DND-41 (cell line): Measurements from ENCODE around the gene FAM222A.

ENCODE experiments used
- EZH2 ChIP-seq: IDR thresholded peaks from 3 replicates; pipeline ENCODE4 v1.6.1; 2012; ENCODE audit warnings: borderline replicate concordance, low read depth, mild to moderate bottlenecking, moderate library complexity, low read length, inconsistent platforms; ENCODE audit not compliant: severe bottlenecking
- TF ChIP-seq, protein P1 (sequence below): IDR thresholded peaks from 2 replicates; pipeline ENCODE4 v1.5.1; 2012; ENCODE audit warnings: borderline replicate concordance, low read length, moderate library complexity, mild to moderate bottlenecking; ENCODE audit not compliant: poor library complexity, severe bottlenecking; ENCODE audit errors: extremely low read depth

DNA sequence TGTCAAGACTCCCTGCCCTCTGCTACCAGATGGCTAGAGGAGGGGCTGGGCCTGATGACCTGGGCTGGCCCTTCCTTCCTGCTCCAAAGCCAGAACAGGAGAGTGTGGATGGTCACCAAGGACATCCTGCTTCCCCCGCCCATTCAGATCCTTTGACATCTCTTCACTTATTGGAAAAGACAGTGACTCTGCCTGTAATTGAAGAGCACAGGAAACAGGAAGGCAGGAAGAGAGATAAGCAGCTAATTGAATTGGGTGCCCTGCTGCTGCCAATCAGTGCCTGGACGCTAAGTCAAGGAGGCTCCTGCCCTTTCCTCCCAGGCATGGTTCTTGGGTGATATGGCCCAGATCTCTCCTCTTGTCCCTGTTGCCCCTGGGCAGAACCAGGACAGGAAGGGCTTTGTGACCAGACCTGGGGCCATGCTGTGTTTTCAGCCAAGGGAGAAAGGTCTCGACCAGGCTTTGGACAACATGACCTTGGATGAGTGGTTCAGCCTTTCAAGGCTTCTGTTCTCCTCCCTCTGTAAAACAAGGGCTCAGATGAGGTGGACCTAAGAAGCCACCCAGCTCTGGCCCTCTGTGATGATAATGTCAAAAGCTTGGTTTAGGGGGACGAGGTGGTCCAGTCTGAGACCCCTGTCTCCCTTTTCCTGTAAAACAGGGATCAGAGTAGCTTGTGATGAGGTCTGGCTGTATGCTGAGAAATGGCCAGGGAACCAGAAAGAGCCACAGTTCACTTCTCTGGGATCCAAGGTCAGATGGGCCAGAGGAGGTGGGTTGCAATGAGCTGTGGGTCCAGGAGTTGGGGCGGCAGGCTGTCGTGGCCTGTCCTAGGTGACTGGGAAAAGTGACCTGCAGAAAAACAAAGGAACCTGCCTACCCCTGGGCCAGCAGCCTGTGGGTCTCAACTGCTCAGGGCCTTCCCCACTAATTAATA, 38.8 kb downstream of the FAM222A start:
- TF ChIP-seq, protein P1, sequence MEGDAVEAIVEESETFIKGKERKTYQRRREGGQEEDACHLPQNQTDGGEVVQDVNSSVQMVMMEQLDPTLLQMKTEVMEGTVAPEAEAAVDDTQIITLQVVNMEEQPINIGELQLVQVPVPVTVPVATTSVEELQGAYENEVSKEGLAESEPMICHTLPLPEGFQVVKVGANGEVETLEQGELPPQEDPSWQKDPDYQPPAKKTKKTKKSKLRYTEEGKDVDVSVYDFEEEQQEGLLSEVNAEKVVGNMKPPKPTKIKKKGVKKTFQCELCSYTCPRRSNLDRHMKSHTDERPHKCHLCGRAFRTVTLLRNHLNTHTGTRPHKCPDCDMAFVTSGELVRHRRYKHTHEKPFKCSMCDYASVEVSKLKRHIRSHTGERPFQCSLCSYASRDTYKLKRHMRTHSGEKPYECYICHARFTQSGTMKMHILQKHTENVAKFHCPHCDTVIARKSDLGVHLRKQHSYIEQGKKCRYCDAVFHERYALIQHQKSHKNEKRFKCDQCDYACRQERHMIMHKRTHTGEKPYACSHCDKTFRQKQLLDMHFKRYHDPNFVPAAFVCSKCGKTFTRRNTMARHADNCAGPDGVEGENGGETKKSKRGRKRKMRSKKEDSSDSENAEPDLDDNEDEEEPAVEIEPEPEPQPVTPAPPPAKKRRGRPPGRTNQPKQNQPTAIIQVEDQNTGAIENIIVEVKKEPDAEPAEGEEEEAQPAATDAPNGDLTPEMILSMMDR = no peak
- no peak for TF ChIP-seq EZH2
